IMR-90 (cell line): ENCODE data around the gene OPRM1. TPM values are rescaled to one million over a fixed set of nuclear protein-coding genes. Genes with fewer than 3 reads are reported as not detected.

Experiments
- ATAC-seq: fragments of 200-7000 bp; cut with Tn5 transposase; 2 replicates; pipeline ENCODE4 v1.9.1; 2020; ENCODE audit warnings: low read depth, mild to moderate bottlenecking, moderate library complexity
- BruUV-seq: library from RNA; stranded (reverse); fragments of 400-500 nt; replicated peaks from 2 replicates; lab custom pipeline; 2021; lab: Mats Ljungman, UMichigan
- CTCF ChIA-PET: fragments of 300-600 bp; formaldehyde crosslinking; extraction: SDS; loops from one replicate; lab custom pipeline; 2021; ENCODE audit warnings: antibody characterized with exemption; lab: Yijun Ruan, JAX
- POLR2A ChIA-PET: fragments of 300-600 bp; sonication (Branson Sonifier 250); formaldehyde crosslinking; loops from one replicate; lab custom pipeline; 2022; ENCODE audit warnings: antibody characterized with exemption; ENCODE audit not compliant: unreplicated experiment; lab: Charles Lee
- DNase-seq: peaks from one replicate; pipeline ENCODE4 v3.0.0; 2013
- H2AFZ ChIP-seq: replicated peaks from 2 replicates; pipeline ENCODE3; 2013; ENCODE audit warnings: low read length, mild to moderate bottlenecking; ENCODE audit not compliant: poor library complexity
- H2AK5ac ChIP-seq: 2 replicates; pipeline ENCODE4 v1.6.1; 2013; ENCODE audit warnings: low read depth, low read length, inconsistent platforms
- H2AK9ac ChIP-seq: replicated peaks from 2 replicates; pipeline ENCODE3; 2013; ENCODE audit warnings: mild to moderate bottlenecking, low read depth, low read length, moderate library complexity; ENCODE audit not compliant: poor library complexity
- H2BK120ac ChIP-seq: 2 replicates; pipeline ENCODE4 v1.6.1; 2013; ENCODE audit warnings: low read depth, low read length, inconsistent platforms
- H2BK15ac ChIP-seq: 3 replicates; pipeline ENCODE4 v1.6.1; 2013; ENCODE audit warnings: low read depth, low read length, inconsistent platforms
- H2BK20ac ChIP-seq: 2 replicates; pipeline ENCODE4 v1.6.1; 2013; ENCODE audit warnings: low read depth, mild to moderate bottlenecking, inconsistent platforms, low read length, moderate library complexity
- H2BK5ac ChIP-seq: 2 replicates; pipeline ENCODE4 v1.6.1; 2013; ENCODE audit warnings: mild to moderate bottlenecking, low read depth, low read length, inconsistent platforms; ENCODE audit not compliant: poor library complexity, severe bottlenecking
- H3K14ac ChIP-seq: replicated peaks from 2 replicates; pipeline ENCODE4 v1.6.1; 2013; ENCODE audit warnings: low read depth, low read length, inconsistent platforms
- H3K18ac ChIP-seq: 2 replicates; pipeline ENCODE4 v1.6.1; 2013; ENCODE audit warnings: low read depth, low read length, control low read depth
- H3K23ac ChIP-seq: 2 replicates; pipeline ENCODE4 v1.6.1; 2013; ENCODE audit warnings: low read depth, low read length, inconsistent platforms
- H3K27ac ChIP-seq: 2 replicates; pipeline ENCODE4 v1.5.1; 2013; ENCODE audit warnings: mild to moderate bottlenecking, control low read depth, low read length; ENCODE audit not compliant: insufficient read depth
- H3K27me3 ChIP-seq: 2 replicates; pipeline ENCODE4 v1.6.1; 2013; ENCODE audit warnings: low read length; ENCODE audit not compliant: control insufficient read depth, insufficient read depth
- H3K36me3 ChIP-seq: 2 replicates; pipeline ENCODE4 v1.6.1; 2013; ENCODE audit warnings: low read length, mixed read lengths; ENCODE audit not compliant: control insufficient read depth, insufficient read depth
- H3K4ac ChIP-seq: 2 replicates; pipeline ENCODE4 v1.6.1; 2013; ENCODE audit warnings: low read depth, low read length, inconsistent platforms
- H3K4me1 ChIP-seq: 2 replicates; pipeline ENCODE4 v1.6.1; 2013; ENCODE audit warnings: low read length, mixed read lengths; ENCODE audit not compliant: control insufficient read depth, insufficient read depth
- H3K4me2 ChIP-seq: 2 replicates; pipeline ENCODE4 v1.6.1; 2013; ENCODE audit warnings: low read depth, mild to moderate bottlenecking, control low read depth, low read length, moderate library complexity
- H3K4me3 ChIP-seq: 2 replicates; pipeline ENCODE4 v1.5.1; 2013; ENCODE audit warnings: low read depth, mild to moderate bottlenecking, control low read depth, low read length, moderate library complexity; ENCODE audit not compliant: insufficient read depth
- H3K56ac ChIP-seq: 2 replicates; pipeline ENCODE4 v1.6.1; 2013; ENCODE audit warnings: low read length, inconsistent platforms; ENCODE audit not compliant: insufficient read depth; ENCODE audit errors: extremely low read depth
- H3K79me1 ChIP-seq, 2 experiments: 2 replicates each; pipeline ENCODE4 v1.6.1; 2013; ENCODE audit warnings: low read length in 2 of 2, inconsistent platforms in 1 of 2, low read depth in 1 of 2
- H3K9ac ChIP-seq: 2 replicates; pipeline ENCODE4 v1.6.1; 2013; ENCODE audit warnings: low read depth, low read length, control low read depth
- H3K9me1 ChIP-seq: 2 replicates; pipeline ENCODE4 v1.6.1; 2013; ENCODE audit warnings: low read length, inconsistent platforms; ENCODE audit not compliant: insufficient read depth
- H3K9me3 ChIP-seq: 2 replicates; pipeline ENCODE4 v1.6.1; 2013; ENCODE audit warnings: low read length; ENCODE audit not compliant: control insufficient read depth, insufficient read depth
- H4K20me1 ChIP-seq: 2 replicates; pipeline ENCODE4 v1.6.1; 2013; ENCODE audit warnings: low read length, inconsistent platforms; ENCODE audit not compliant: insufficient read depth
- H4K5ac ChIP-seq: 2 replicates; pipeline ENCODE4 v1.6.1; 2013; ENCODE audit warnings: mild to moderate bottlenecking, low read depth, low read length, control low read depth
- H4K8ac ChIP-seq, 2 experiments: 2 replicates each; pipeline ENCODE4 v1.6.1; 2013; ENCODE audit warnings: low read depth in 2 of 2, low read length in 2 of 2, control low read depth in 1 of 2, inconsistent platforms in 1 of 2
- H4K91ac ChIP-seq: 2 replicates; pipeline ENCODE4 v1.6.1; 2013; ENCODE audit warnings: low read depth, low read length, inconsistent platforms; ENCODE audit not compliant: insufficient read depth
- BHLHE40 ChIP-seq: fragments of 150-350 bp; IDR thresholded peaks from 2 replicates; pipeline ENCODE4 v1.6.1; 2016; ENCODE audit warnings: mild to moderate bottlenecking, low read depth, low read length
- CHD1 ChIP-seq: IDR thresholded peaks from 2 replicates; pipeline ENCODE4 v1.6.1; 2012; ENCODE audit warnings: low read depth, low read length, improper control_type of control experiment
- CTCF ChIP-seq: conservative IDR thresholded peaks from 2 replicates; pipeline ENCODE4 v1.5.1; 2012; ENCODE audit warnings: mild to moderate bottlenecking, low read depth, low read length, improper control_type of control experiment
- ELK1 ChIP-seq: fragments of 150-350 bp; IDR thresholded peaks from 2 replicates; pipeline ENCODE4 v1.6.1; 2016; ENCODE audit warnings: low read depth, mild to moderate bottlenecking, low read length, moderate library complexity, borderline replicate concordance
- MAZ ChIP-seq: IDR thresholded peaks from 2 replicates; pipeline ENCODE4 v1.6.1; 2012; ENCODE audit warnings: low read depth, mild to moderate bottlenecking, low read length, improper control_type of control experiment, moderate library complexity, borderline replicate concordance
- MXI1 ChIP-seq: IDR thresholded peaks from 2 replicates; pipeline ENCODE4 v1.6.1; 2012; ENCODE audit warnings: low read depth, mild to moderate bottlenecking, low read length, moderate library complexity, borderline replicate concordance
- NFE2L2 ChIP-seq: fragments of 150-350 bp; IDR thresholded peaks from 2 replicates; pipeline ENCODE4 v1.6.1; 2016; ENCODE audit warnings: low read depth, mild to moderate bottlenecking, low read length
- POLR2A ChIP-seq: IDR thresholded peaks from 2 replicates; pipeline ENCODE4 v1.6.1; 2012; ENCODE audit warnings: mild to moderate bottlenecking, low read depth, low read length
- RAD21 ChIP-seq: IDR thresholded peaks from 2 replicates; pipeline ENCODE4 v1.6.1; 2012; ENCODE audit warnings: low read length, improper control_type of control experiment
- RCOR1 ChIP-seq: IDR thresholded peaks from 2 replicates; pipeline ENCODE4 v1.6.1; 2012; ENCODE audit warnings: mild to moderate bottlenecking, low read length, improper control_type of control experiment; ENCODE audit not compliant: insufficient replicate concordance
- RFX5 ChIP-seq: IDR thresholded peaks from 2 replicates; pipeline ENCODE4 v1.8.0; 2012; ENCODE audit warnings: low read depth, mild to moderate bottlenecking, low read length, moderate library complexity
- SMC3 ChIP-seq: fragments of 150-350 bp; IDR thresholded peaks from 2 replicates; pipeline ENCODE4 v1.6.1; 2016; ENCODE audit warnings: low read depth, mild to moderate bottlenecking, antibody characterized with exemption, low read length, moderate library complexity
- USF2 ChIP-seq: fragments of 150-350 bp; IDR thresholded peaks from 2 replicates; pipeline ENCODE4 v1.6.1; 2017; ENCODE audit warnings: mild to moderate bottlenecking, antibody characterized with exemption, low read length, low read depth
- WGBS, 2 experiments: methylation state at CpG; one replicate each; pipeline versions ENCODE4 v1.1.5 to v1.1.7; 2013; ENCODE audit warnings: missing lambda C conversion rate in 2 of 2; ENCODE audit not compliant: insufficient read length in 1 of 2; ENCODE audit errors: extremely low coverage in 2 of 2; 5-methylcytosine and 5-hydroxymethylcytosine counted together
- dilution Hi-C: fragments of 300-500 bp; cut with HindIII; formaldehyde crosslinking; loops from one replicate; pipeline ENCODE4 v1.14.3; 2018; ENCODE audit warnings: low sequenced_read_pairs; ENCODE audit not compliant: unreplicated experiment
- in situ Hi-C: fragments of 300-500 bp; cut with MboI; formaldehyde crosslinking; loops from 3 replicates; pipeline ENCODE4 v1.14.3; 2019; ENCODE audit warnings: low sequenced_read_pairs, inconsistent platforms, mixed read lengths
- intact Hi-C: fragments of 100-400 bp; cut with micrococcal nuclease; formaldehyde crosslinking; loops from 2 replicates; pipeline ENCODE4 v1.10.0; 2022
- polyA plus RNA-seq, 3 experiments: library from polyadenylated mRNA; depleted of rRNA; stranded (reverse); fragments of >200 nt; gene quantifications; 2 replicates each; pipeline ENCODE4 v1.2.3, GENCODE V29; 2012; ENCODE audit warnings: low replicate concordance in 1 of 3
- total RNA-seq: library from RNA; depleted of rRNA; stranded (reverse); fragments of >200 nt; gene quantifications from 2 replicates; pipeline ENCODE4 v1.2.3, GENCODE V29; 2012

The OPRM1 gene
- total and polyA plus RNA-seq, 2 of the 4 experiments (the other 2 are of a cell fraction) = not detected

- Histone ChIP-seq H3K18ac (no peak overlapping the region), H3K36me3 (no peaks in the 10 kb centered on the region), H3K9me3 (0 out of 2 replicates have a peak, but pooled peaks cover 3% of the 10 kb centered on the region), H3K23ac (no peak overlapping the region), H4K91ac (no peak overlapping the region), H2AK5ac (no peak overlapping the region), H3K79me1 (no peaks in the 10 kb centered on the region), H3K9ac (no peak overlapping the region), H4K5ac (no peak overlapping the region), H2BK120ac (no peak overlapping the region), H4K8ac (no peak overlapping the region), H3K14ac (no peak overlapping the region), H3K27ac (no peak overlapping the region), H2AFZ (no peak overlapping the region), H3K4me1 (peaks cover 3% of the 10 kb centered on the region), H2AK9ac (no peak overlapping the region), H3K56ac (no peak overlapping the region), H3K4ac (no peak overlapping the region), H3K9me1 (no peaks in the 10 kb centered on the region), H2BK20ac (no peak overlapping the region), H3K4me2 (no peak overlapping the region), H2BK15ac (no peak overlapping the region), H2BK5ac (no peak overlapping the region), H3K4me3 (no peak overlapping the region), H4K20me1 (no peaks in the 10 kb centered on the region), H3K27me3 (no peaks in the 10 kb centered on the region)
- in situ Hi-C loops (no loop called here), intact Hi-C loops (no loop called here), dilution Hi-C loops (no loop called here)
- ChIA-PET POLR2A (interaction anchor here (0.7 kb wide), 1 partner anchor 153 kb away, joined by 5 read pairs; no protein-coding TSS in a partner anchor), CTCF (no interaction called here)
- WGBS, 2 experiments = no CpG with 5 or more reads among the region's 2 CpGs
- ATAC-seq (no peak), DNase-seq (no peak)
- BruUV-seq = no TSS peak
- no peak for TF ChIP-seq CTCF
- TF ChIP-seq RCOR1 = no peak
- TF ChIP-seq MXI1 = no peak
- TF ChIP-seq CHD1 = no peak
- TF ChIP-seq NFE2L2 = no peak
- TF ChIP-seq ELK1 = no peak
- TF ChIP-seq RFX5 = no peak
- no peak for TF ChIP-seq POLR2A
- TF ChIP-seq BHLHE40 = no peak
- no peak for TF ChIP-seq RAD21
- TF ChIP-seq SMC3 = no peak
- no peak for TF ChIP-seq MAZ
- TF ChIP-seq USF2 = no peak
Observed at GRCh38 chr6:154280521-154280920, 241.5 kb downstream of the OPRM1 start.
